ENCODE measurements around the gene RIMBP2.

Gene RIMBP2

GRCh38 chr12:130485291-130486145, 230.6 kb downstream of the RIMBP2 start:
- ATAC-seq (no peak), DNase-seq (no peak)

DNA sequence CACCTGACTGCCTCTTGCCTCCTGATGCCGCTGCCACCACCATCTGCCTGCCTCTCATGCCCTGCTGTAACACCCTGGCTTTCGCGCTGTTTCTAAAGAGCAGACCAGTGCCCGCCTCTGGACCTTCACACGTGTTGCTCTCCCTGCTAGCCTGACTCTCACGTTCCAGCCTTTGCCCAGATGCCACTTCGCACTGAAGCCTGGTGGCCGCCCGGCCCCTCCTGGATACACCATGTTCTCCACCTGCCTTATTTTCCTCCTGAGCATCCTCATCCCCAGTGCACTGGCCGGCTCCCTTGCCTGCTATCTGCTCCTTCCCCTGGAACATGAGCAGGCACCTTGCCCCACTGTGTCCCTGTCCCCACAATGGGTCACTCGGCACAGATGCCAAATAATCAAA, 231.9 kb downstream of the RIMBP2 start:
- DNase-seq (no peak), ATAC-seq (no peak)

GRCh38 chr12:130483616-130484180, 232.4 kb downstream of the RIMBP2 start:
- ATAC-seq (no peak), DNase-seq (no peak)

GRCh38 chr12:130482448-130482847, 233.7 kb downstream of the RIMBP2 start:
- DNase-seq (no peak), ATAC-seq (no peak)

DNA sequence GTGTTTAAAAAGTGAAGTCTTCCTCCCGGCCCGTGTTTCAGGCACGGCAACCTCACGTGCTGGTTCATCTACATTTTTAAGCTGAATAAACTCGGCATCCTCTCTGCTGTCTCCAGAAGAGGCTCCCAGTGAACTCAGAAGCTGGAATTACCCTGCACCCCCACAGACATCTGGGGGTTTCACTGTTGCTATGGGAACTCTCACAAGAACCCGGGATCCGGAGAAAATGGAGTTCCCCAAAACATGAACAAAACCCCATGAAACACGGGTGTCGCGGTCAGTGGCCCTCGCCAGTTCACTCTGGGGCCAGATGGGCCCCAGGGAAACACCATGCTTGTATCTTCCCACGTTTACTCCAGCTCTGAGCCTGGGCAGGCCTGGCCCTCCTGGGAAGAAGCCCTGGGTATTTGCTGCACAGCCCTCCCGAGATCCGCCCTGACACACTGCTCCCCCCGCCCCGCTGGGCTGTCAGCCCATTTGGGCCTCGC, 234.7 kb downstream of the RIMBP2 start:
- DNase-seq (no peak), ATAC-seq (no peak)

DNA sequence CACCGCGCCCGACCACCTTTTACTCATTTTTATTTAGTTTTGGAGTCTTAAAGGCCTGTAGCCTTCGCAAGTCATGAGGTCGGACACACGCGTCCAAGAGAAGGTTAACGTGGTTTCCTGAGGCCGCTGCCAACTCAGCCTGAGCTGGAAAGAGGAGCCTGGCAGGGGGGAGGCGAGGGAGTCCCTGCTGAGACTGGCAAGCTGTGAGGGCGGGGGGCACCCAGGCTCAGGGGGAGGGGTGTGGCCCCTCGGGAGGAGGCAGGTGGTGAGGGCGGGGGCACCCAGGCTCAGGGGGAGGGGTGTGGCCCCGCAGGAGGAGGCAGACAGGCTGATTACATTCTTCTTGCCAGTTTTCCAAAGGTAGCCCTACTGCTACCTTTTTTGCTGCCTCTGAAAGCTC, 235.2 kb downstream of the RIMBP2 start:
- ATAC-seq (no peak), DNase-seq (no peak)

GRCh38 chr12:130480231-130480630, 235.9 kb downstream of the RIMBP2 start:
- ATAC-seq (no peak), DNase-seq (no peak)

DNA sequence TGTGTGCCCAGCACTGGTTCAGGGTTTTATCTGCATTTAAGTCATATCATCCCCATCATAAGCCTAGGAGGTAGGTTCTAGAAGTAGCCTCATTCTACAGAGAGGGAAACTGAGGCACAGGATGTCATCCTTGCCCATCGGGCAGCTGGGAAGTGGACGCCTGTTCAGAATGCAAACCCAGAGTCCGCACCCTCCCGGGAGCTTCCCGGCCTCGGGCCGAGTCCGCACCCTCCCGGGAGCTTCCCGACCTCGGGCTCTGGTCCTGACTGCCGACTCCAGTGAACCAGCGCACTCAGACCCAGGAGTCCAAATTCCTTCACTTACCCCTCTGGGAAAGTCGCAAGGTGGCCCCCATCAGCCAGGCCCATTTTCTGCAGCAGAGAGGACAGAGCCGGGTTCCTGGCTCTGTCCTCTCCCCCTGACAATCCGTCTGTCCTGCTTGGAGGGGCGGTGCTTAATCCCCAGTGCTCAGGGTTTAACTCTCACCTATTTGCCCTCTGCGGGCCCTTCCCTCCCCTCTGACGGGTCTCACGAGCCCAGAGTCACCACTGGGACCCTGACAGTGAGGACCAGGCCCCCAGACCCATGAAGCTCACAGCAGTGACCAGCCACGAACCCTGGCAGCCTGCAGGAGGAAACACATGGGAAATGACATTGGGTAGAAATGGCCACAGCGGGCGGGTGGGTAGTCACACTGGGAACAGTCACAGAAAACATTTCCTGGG, 236.5 kb downstream of the RIMBP2 start:
- ATAC-seq (no peak), DNase-seq (no peak)

GRCh38 chr12:130478786-130479185, 237.3 kb downstream of the RIMBP2 start:
- DNase-seq = no peak
- ATAC-seq = no peak

GRCh38 chr12:130477701-130478100, 238.4 kb downstream of the RIMBP2 start:
- DNase-seq (no peak), ATAC-seq (no peak)

GRCh38 chr12:130477266-130477665, 238.8 kb downstream of the RIMBP2 start:
- ATAC-seq = no peak
- DNase-seq = no peak

DNA sequence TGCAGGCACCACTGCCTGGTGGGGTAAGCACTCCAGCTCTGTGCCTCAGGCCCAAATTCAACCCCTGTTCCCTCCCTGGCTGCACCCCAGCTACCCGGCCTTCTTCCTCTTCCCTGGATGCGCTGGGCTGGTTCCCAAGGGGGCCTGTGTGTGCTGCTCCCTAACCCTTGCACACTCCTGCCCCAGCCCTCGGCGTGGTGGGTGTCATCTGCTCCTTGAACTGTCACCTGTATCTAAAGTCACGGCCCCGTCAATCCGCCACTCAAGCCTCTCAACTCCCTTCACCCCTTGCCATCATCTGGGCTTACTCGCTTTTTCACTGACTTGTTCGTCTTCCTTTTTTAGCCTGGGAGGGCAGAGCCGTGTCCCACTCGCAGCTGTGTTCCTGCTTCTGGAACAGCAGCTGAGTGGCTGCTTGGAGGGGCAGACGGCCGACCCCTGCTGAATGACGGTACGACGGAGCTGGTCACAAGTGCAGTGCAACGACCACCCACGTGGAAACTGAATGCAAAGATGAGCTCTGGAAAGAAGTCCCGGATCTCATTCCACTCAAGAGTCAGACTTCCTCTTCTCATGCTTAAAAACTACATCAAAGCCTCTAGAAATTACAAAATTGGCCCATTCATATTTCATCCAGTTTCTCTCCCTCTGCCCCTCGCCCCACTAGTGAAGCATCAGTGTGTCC, 239.5 kb downstream of the RIMBP2 start:
- ATAC-seq (no peak), DNase-seq (no peak)

GRCh38 chr12:130474599-130475269, 241.4 kb downstream of the RIMBP2 start:
- ATAC-seq (no peak), DNase-seq (no peak)

- DNase-seq (no peak), ATAC-seq (no peak)
Observed at GRCh38 chr12:130473266-130473665, 242.8 kb downstream of the RIMBP2 start.

DNA sequence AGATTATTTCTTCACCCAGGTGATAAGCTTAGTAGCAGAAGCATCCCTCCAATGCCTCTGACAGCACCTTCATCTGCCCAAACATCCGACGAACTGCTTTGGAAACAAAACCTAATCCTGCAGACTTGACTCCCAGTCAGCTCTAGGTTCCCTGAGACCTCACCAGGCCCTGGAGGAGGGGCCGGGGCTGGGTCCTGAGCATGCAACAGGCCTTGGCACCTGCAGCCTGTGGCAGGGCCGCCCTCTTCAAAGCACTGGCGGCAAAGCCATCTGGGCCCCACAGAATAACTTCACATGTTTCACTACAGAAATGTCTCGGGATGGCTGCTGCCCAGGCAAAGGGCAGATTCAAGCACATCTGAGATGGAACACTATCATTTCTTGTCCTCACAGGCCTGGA, 245.1 kb downstream of the RIMBP2 start:
- DNase-seq (no peak), ATAC-seq (no peak)

- ATAC-seq (no peak), DNase-seq (no peak)
Observed at GRCh38 chr12:130469552-130469951, 246.5 kb downstream of the RIMBP2 start.

DNA sequence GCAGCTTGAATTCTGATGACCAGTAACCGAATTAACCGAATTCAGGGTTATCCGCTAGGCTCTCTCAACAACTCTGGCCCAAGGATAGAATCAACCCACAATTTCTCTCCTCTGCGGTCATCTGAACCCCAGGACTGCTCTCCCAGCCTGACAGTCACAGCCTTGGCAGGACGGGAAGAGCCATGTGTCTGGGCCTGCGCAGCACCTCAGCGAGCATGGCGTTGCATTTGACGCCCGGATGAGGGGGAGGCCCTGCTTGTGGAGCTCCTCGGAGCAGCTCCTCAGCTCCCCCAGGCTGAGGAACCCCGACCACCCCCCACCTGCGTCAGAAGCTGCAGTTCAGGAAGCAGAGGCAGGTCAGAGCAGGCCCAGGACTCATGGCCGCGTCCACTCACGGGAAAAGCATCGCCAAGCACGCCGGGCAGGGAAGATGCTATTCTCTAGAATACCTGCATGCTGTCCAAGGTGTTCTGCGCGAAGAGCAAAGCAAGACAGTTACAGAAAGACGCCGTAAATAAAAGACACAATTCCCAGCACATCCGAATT, 247.3 kb downstream of the RIMBP2 start:
- no peak for ATAC-seq

GRCh38 chr12:130468186-130468585, 247.9 kb downstream of the RIMBP2 start:
- ATAC-seq (no peak), DNase-seq (no peak)

More for the DNA sequence above, 247.3 kb downstream of the RIMBP2 start:
- DNase-seq = no peak

DNA sequence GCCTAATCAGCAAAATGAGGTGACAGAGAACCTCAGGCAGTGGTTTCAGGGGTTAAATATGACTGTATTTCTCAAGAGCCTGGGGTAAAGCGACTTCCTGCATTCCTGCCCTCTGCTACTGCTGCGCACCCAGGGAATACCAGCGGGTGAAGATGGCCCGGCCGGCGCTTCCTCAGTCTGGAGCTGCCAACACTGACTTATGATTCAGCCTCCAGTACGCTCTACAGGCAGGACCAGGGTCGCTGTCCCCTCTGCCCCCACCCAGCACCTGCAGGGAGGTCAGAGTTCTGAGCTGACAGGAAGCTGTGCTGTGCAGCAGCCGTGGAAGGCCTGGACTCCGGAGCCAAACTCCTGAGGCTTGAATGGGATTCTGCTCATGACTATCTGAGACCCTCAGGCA, 250.5 kb downstream of the RIMBP2 start:
- no peak for ATAC-seq
- no peak for DNase-seq

DNA sequence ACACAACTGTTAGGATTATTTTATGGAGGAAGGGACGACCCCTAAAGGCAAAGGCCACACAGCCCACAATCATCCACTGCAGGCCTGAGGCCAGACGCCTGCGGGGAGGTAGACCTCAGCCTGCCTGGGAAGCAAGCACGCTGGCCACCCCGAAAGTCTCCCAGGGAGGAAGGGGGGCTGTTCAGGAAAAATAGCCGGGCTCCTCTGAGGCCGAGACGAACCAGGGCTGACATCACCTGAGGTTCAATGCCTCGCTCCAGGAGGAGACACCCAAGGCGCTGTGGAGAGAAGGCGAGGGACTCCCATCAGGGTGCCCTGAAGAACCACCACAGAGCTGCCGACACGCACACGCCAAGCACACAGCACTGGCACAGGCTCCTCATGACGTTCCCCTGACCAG, 251.1 kb downstream of the RIMBP2 start:
- DNase-seq (no peak), ATAC-seq (no peak)

- DNase-seq (no peak), ATAC-seq (no peak)
Observed at GRCh38 chr12:130463818-130464670, 252.1 kb downstream of the RIMBP2 start.
